H9 (cell line): ENCODE data around the gene USP20. TPM values are rescaled to one million over a fixed set of nuclear protein-coding genes. Genes with fewer than 3 reads are reported as not detected.

Experiments
- DNase-seq: peaks from one replicate; pipeline ENCODE4 v3.0.0-alpha.2; 2017
- H2AFZ ChIP-seq: one replicate; pipeline ENCODE4 v1.6.1; 2013; ENCODE audit warnings: mild to moderate bottlenecking, low read length, control low read depth, moderate library complexity
- H2AK5ac ChIP-seq: 2 replicates; pipeline ENCODE4 v1.6.1; 2013; ENCODE audit warnings: low read length, control low read depth, mixed read lengths; ENCODE audit not compliant: insufficient read length
- H2BK120ac ChIP-seq: one replicate; pipeline ENCODE4 v1.6.1; 2013; ENCODE audit warnings: low read depth, mild to moderate bottlenecking, low read length, control low read depth, inconsistent platforms; ENCODE audit not compliant: poor library complexity, severe bottlenecking
- H2BK12ac ChIP-seq: 2 replicates; pipeline ENCODE4 v1.6.1; 2013; ENCODE audit warnings: low read length, control low read depth, mixed read lengths, low read depth; ENCODE audit not compliant: insufficient read length
- H2BK15ac ChIP-seq: 2 replicates; pipeline ENCODE4 v1.6.1; 2013; ENCODE audit warnings: low read depth, low read length, control low read depth
- H2BK20ac ChIP-seq: one replicate; pipeline ENCODE4 v1.6.1; 2013; ENCODE audit warnings: low read depth, mild to moderate bottlenecking, low read length, control low read depth, inconsistent platforms; ENCODE audit not compliant: poor library complexity, severe bottlenecking
- H2BK5ac ChIP-seq: 2 replicates; pipeline ENCODE4 v1.6.1; 2013; ENCODE audit warnings: low read length, control low read depth, mixed read lengths; ENCODE audit not compliant: insufficient read length
- H3K14ac ChIP-seq: 2 replicates; pipeline ENCODE4 v1.6.1; 2013; ENCODE audit warnings: low read length, control low read depth; ENCODE audit not compliant: insufficient read depth
- H3K18ac ChIP-seq: 2 replicates; pipeline ENCODE4 v1.6.1; 2013; ENCODE audit warnings: low read depth, mild to moderate bottlenecking, mixed read lengths, low read length, control low read depth; ENCODE audit not compliant: insufficient read length
- H3K23ac ChIP-seq: 2 replicates; pipeline ENCODE4 v1.6.1; 2013; ENCODE audit warnings: low read length, control low read depth, mixed read lengths, low read depth; ENCODE audit not compliant: insufficient read length
- H3K23me2 ChIP-seq: 2 replicates; pipeline ENCODE4 v1.6.1; 2013; ENCODE audit warnings: low read depth, mild to moderate bottlenecking, mixed read lengths, low read length, control low read depth; ENCODE audit not compliant: insufficient read length, poor library complexity, severe bottlenecking
- H3K27ac ChIP-seq: 2 replicates; pipeline ENCODE4 v1.5.1; 2013; ENCODE audit warnings: low read length, control low read depth, mixed read lengths, low read depth; ENCODE audit not compliant: insufficient read length
- H3K27me3 ChIP-seq: 2 replicates; pipeline ENCODE4 v1.6.1; 2013; ENCODE audit warnings: low read length, control low read depth, inconsistent platforms; ENCODE audit not compliant: insufficient read depth
- H3K4ac ChIP-seq: 2 replicates; pipeline ENCODE4 v1.6.1; 2013; ENCODE audit warnings: low read depth, mild to moderate bottlenecking, control low read depth, inconsistent platforms, low read length, moderate library complexity
- H3K4me1 ChIP-seq: 2 replicates; pipeline ENCODE4 v1.6.1; 2013; ENCODE audit warnings: low read length, control low read depth, inconsistent platforms; ENCODE audit not compliant: insufficient read depth
- H3K4me2 ChIP-seq: 2 replicates; pipeline ENCODE4 v1.6.1; 2013; ENCODE audit warnings: low read length, control low read depth, mixed read lengths; ENCODE audit not compliant: insufficient read length, insufficient read depth
- H3K56ac ChIP-seq: 2 replicates; pipeline ENCODE4 v1.6.1; 2013; ENCODE audit warnings: low read depth, mild to moderate bottlenecking, mixed read lengths, low read length, control low read depth; ENCODE audit not compliant: insufficient read length
- H3K79me1 ChIP-seq: 2 replicates; pipeline ENCODE4 v1.6.1; 2013; ENCODE audit warnings: low read depth, mild to moderate bottlenecking, moderate library complexity, low read length, control low read depth, inconsistent platforms; ENCODE audit not compliant: insufficient read depth, poor library complexity, severe bottlenecking
- H3K79me2 ChIP-seq: 2 replicates; pipeline ENCODE4 v1.6.1; 2013; ENCODE audit warnings: low read length, control low read depth, inconsistent platforms; ENCODE audit not compliant: insufficient read depth
- H3K9ac ChIP-seq: 2 replicates; pipeline ENCODE4 v1.6.1; 2013; ENCODE audit warnings: low read length, control low read depth, mixed read lengths; ENCODE audit not compliant: insufficient read length; ENCODE audit errors: extremely low read depth
- H3K9me3 ChIP-seq: one replicate; pipeline ENCODE4 v1.6.1; 2013; ENCODE audit warnings: low read depth, low read length, inconsistent platforms; ENCODE audit not compliant: control insufficient read depth
- H3T11ph ChIP-seq: one replicate; pipeline ENCODE4 v1.6.1; 2013; ENCODE audit warnings: mild to moderate bottlenecking, low read length, control low read depth, inconsistent platforms
- H4K20me1 ChIP-seq: one replicate; pipeline ENCODE4 v1.6.1; 2013; ENCODE audit not compliant: control insufficient read depth, insufficient read length, insufficient read depth
- H4K5ac ChIP-seq: 2 replicates; pipeline ENCODE4 v1.6.1; 2013; ENCODE audit warnings: low read depth, mild to moderate bottlenecking, mixed read lengths, low read length, control low read depth; ENCODE audit not compliant: insufficient read length
- H4K8ac ChIP-seq: replicated peaks from 2 replicates; pipeline ENCODE4 v1.6.1; 2013; ENCODE audit warnings: low read length, control low read depth, mixed read lengths, low read depth; ENCODE audit not compliant: insufficient read length
- H4K91ac ChIP-seq: 2 replicates; pipeline ENCODE4 v1.6.1; 2013; ENCODE audit warnings: low read depth, mild to moderate bottlenecking, moderate library complexity, mixed read lengths, low read length, control low read depth; ENCODE audit not compliant: insufficient read length
- H3K27ac Mint-ChIP-seq, 3 experiments: 2 replicates in 2 of 3; 3 replicates in 1 of 3; pipeline ENCODE4 v1.8.0; 2020 to 2021; ENCODE audit warnings: mixed read lengths in 3 of 3, mild to moderate bottlenecking in 1 of 3, moderate library complexity in 1 of 3
- H3K27me3 Mint-ChIP-seq: 2 replicates; pipeline ENCODE4 v1.8.0; 2021; ENCODE audit warnings: low read depth, mild to moderate bottlenecking, moderate library complexity, mixed read lengths
- H3K36me3 Mint-ChIP-seq, 3 experiments: 2 replicates in 2 of 3; 3 replicates in 1 of 3; pipeline ENCODE4 v1.8.0; 2020 to 2021; ENCODE audit warnings: low read depth in 3 of 3, mixed read lengths in 3 of 3; ENCODE audit not compliant: insufficient read depth in 1 of 3
- H3K4me1 Mint-ChIP-seq, 2 experiments: 2 replicates each; pipeline ENCODE4 v1.8.0; 2020; ENCODE audit warnings: mixed read lengths in 2 of 2
- H3K4me3 Mint-ChIP-seq, 2 experiments: 2 replicates in 1 of 2; 3 replicates in 1 of 2; pipeline ENCODE4 v1.8.0; 2020 to 2021; ENCODE audit warnings: mild to moderate bottlenecking in 2 of 2, mixed read lengths in 2 of 2, moderate library complexity in 1 of 2
- H3K9me3 Mint-ChIP-seq, 2 experiments: 2 replicates in 1 of 2; 3 replicates in 1 of 2; pipeline ENCODE4 v1.8.0; 2020; ENCODE audit warnings: mild to moderate bottlenecking in 2 of 2, mixed read lengths in 2 of 2, moderate library complexity in 1 of 2
- WGBS: extraction: QIAGEN DNeasy Blood & Tissue Kit; methylation state at CpG from one replicate; pipeline ENCODE4 v1.1.7; 2013; ENCODE audit warnings: missing lambda C conversion rate, low lambda C conversion rate, mixed read lengths; ENCODE audit not compliant: insufficient read length; ENCODE audit errors: extremely low coverage; 5-methylcytosine and 5-hydroxymethylcytosine counted together
- total RNA-seq: library from RNA; stranded (reverse); gene quantifications from 2 replicates; pipeline ENCODE4 v1.2.1, GENCODE V29; 2021
- TF ChIP-seq, protein P1 (sequence below): fragments of 200-600 bp; sonication (generic); conservative IDR thresholded peaks from 3 replicates; pipeline ENCODE4 v1.8.0; 2021; ENCODE audit warnings: antibody characterized with exemption, mild to moderate bottlenecking

USP20 gene
- total RNA-seq, 1 experiment from 2014 or later: 20.9 TPM

GRCh38 chr9:129826759-129827158 lies 8.5 kb upstream of the USP20 start:
- no peaks in the 10 kb centered on the region for H3K27me3 Mint-ChIP-seq
- no CpG with 5 or more reads among the region's 1 CpG for WGBS
- H3K4me1 Mint-ChIP-seq: peaks cover 7 to 9% of the 10 kb centered on the region in 2 experiments

More at GRCh38 chr9:129826759-129827158, 8.5 kb upstream of the USP20 start:
- Histone ChIP-seq H3K23ac (no peak overlapping the region), H4K91ac (no peak overlapping the region), H3K4me1 (no peaks in the 10 kb centered on the region), H2BK12ac (no peak overlapping the region), H2BK20ac (no peak overlapping the region), H2BK120ac (no peak overlapping the region), H2BK15ac (no peak overlapping the region), H3T11ph (no peak overlapping the region), H4K5ac (no peak overlapping the region), H2BK5ac (no peak overlapping the region), H3K56ac (no peak overlapping the region), H3K79me2 (no peaks in the 10 kb centered on the region; the same call in 1 of the 2 replicates), H3K27me3 (no peaks in the 10 kb centered on the region), H3K27ac (no peak overlapping the region), H3K9ac (no peak overlapping the region), H2AFZ (no peak overlapping the region), H3K4ac (no peak overlapping the region), H3K9me3 (no peaks in the 10 kb centered on the region), H4K8ac (no peak overlapping the region), H3K14ac (no peak overlapping the region), H4K20me1 (no peaks in the 10 kb centered on the region), H3K79me1 (peaks cover 3% of the 10 kb centered on the region), H3K4me2 (no peak overlapping the region), H2AK5ac (no peak overlapping the region), H3K23me2 (peaks cover 5% of the 10 kb centered on the region), H3K18ac (no peak overlapping the region)
- TF ChIP-seq, protein P1, sequence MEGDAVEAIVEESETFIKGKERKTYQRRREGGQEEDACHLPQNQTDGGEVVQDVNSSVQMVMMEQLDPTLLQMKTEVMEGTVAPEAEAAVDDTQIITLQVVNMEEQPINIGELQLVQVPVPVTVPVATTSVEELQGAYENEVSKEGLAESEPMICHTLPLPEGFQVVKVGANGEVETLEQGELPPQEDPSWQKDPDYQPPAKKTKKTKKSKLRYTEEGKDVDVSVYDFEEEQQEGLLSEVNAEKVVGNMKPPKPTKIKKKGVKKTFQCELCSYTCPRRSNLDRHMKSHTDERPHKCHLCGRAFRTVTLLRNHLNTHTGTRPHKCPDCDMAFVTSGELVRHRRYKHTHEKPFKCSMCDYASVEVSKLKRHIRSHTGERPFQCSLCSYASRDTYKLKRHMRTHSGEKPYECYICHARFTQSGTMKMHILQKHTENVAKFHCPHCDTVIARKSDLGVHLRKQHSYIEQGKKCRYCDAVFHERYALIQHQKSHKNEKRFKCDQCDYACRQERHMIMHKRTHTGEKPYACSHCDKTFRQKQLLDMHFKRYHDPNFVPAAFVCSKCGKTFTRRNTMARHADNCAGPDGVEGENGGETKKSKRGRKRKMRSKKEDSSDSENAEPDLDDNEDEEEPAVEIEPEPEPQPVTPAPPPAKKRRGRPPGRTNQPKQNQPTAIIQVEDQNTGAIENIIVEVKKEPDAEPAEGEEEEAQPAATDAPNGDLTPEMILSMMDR: no peak
- no peaks in the 10 kb centered on the region for H3K9me3 Mint-ChIP-seq
- peaks cover 23 to 59% (median 49%) of the 10 kb centered on the region in 3 experiments; a peak in 6 of 7 replicates for H3K36me3 Mint-ChIP-seq
- no peak overlapping the region for H3K4me3 Mint-ChIP-seq
- no peak for DNase-seq
- H3K27ac Mint-ChIP-seq: no peak overlapping the region
